H1 (cell line): ENCODE data around the gene RPS3A. TPM values are rescaled to one million over a fixed set of nuclear protein-coding genes. Genes with fewer than 3 reads are reported as not detected.

Source experiments
- CTCF ChIA-PET: fragments of 300-600 bp; sonication (Branson Sonifier 250); formaldehyde crosslinking; loops from one replicate; lab custom pipeline; 2021; ENCODE audit not compliant: partially characterized antibody; lab: Charles Lee
- POLR2A ChIA-PET: fragments of 300-600 bp; sonication (Branson Sonifier 250); formaldehyde crosslinking; loops from one replicate; lab custom pipeline; 2021; ENCODE audit warnings: inconsistent platforms; ENCODE audit not compliant: partially characterized antibody; lab: Charles Lee
- DNase-seq, 2 experiments: peaks; one replicate each; pipeline versions ENCODE4 v3.0.0 to v3.0.0-alpha.2; 2010 to 2022; ENCODE audit warnings: low spot score in 2 of 2, low read depth in 1 of 2, mixed read lengths in 1 of 2
- FAIRE-seq: peaks from 2 replicates; lab custom pipeline; 2011; peaks lifted over from hg19 to GRCh38; lab: Jason Lieb, UNC
- H2AFZ ChIP-seq: 2 replicates; pipeline ENCODE4 v1.8.1; 2012; ENCODE audit warnings: low read length, inconsistent platforms
- H2AK5ac ChIP-seq: 2 replicates; pipeline ENCODE4 v1.6.1; 2013; ENCODE audit warnings: low read depth, low read length
- H2BK120ac ChIP-seq: replicated peaks from 2 replicates; pipeline ENCODE3; 2013; ENCODE audit warnings: low read depth, low read length, inconsistent platforms
- H2BK12ac ChIP-seq: 2 replicates; pipeline ENCODE4 v1.6.1; 2013; ENCODE audit warnings: low read depth, low read length
- H2BK15ac ChIP-seq: 2 replicates; pipeline ENCODE4 v1.6.1; 2013; ENCODE audit warnings: low read length
- H2BK20ac ChIP-seq: 2 replicates; pipeline ENCODE4 v1.6.1; 2013; ENCODE audit warnings: low read length
- H2BK5ac ChIP-seq: 2 replicates; pipeline ENCODE4 v1.6.1; 2013; ENCODE audit warnings: low read depth, low read length
- H3K14ac ChIP-seq: 2 replicates; pipeline ENCODE4 v1.6.1; 2013; ENCODE audit warnings: inconsistent platforms; ENCODE audit not compliant: insufficient read length
- H3K18ac ChIP-seq: 2 replicates; pipeline ENCODE4 v1.6.1; 2013; ENCODE audit warnings: low read length; ENCODE audit errors: extremely low read depth
- H3K23ac ChIP-seq: 2 replicates; pipeline ENCODE4 v1.6.1; 2013; ENCODE audit warnings: inconsistent platforms; ENCODE audit not compliant: insufficient read length
- H3K23me2 ChIP-seq: 2 replicates; pipeline ENCODE4 v1.6.1; 2013; ENCODE audit warnings: low read depth, low read length
- H3K27ac ChIP-seq: 2 replicates; pipeline ENCODE4 v1.6.1; 2011; ENCODE audit warnings: low read depth, low read length, inconsistent platforms
- H3K27me3 ChIP-seq, 4 experiments: replicated peaks in 1 of 4; 1 replicate in 1 of 4; 2 replicates in 3 of 4; pipeline versions ENCODE4 v1.6.1 to v1.8.1; 2011 to 2013; ENCODE audit warnings: low read length in 3 of 4, mild to moderate bottlenecking in 3 of 4, inconsistent platforms in 2 of 4, mixed read lengths in 2 of 4, moderate library complexity in 1 of 4; ENCODE audit not compliant: control insufficient read depth in 3 of 4, insufficient read depth in 3 of 4; ENCODE audit errors: extremely low read depth in 1 of 4
- H3K36me3 ChIP-seq, 4 experiments: 2 replicates each; pipeline versions ENCODE4 v1.6.1 to v1.8.1; 2011 to 2013; ENCODE audit warnings: mild to moderate bottlenecking in 4 of 4, low read length in 3 of 4, moderate library complexity in 2 of 4, control low read depth in 1 of 4, inconsistent platforms in 1 of 4; ENCODE audit not compliant: insufficient read depth in 4 of 4, control insufficient read depth in 2 of 4
- H3K4ac ChIP-seq: replicated peaks from 2 replicates; pipeline ENCODE3; 2013; ENCODE audit warnings: low read length, low read depth, mixed read lengths, inconsistent platforms; ENCODE audit not compliant: insufficient read length
- H3K4me1 ChIP-seq, 4 experiments: replicated peaks in 1 of 4; 1 replicate in 1 of 4; 2 replicates in 3 of 4; pipeline versions ENCODE4 v1.6.1 to v1.8.1; 2011 to 2013; ENCODE audit warnings: low read length in 3 of 4, inconsistent platforms in 2 of 4, mixed read lengths in 1 of 4; ENCODE audit not compliant: insufficient read depth in 4 of 4, control insufficient read depth in 3 of 4
- H3K4me2 ChIP-seq, 2 experiments: 2 replicates each; pipeline versions ENCODE4 v1.6.1 to v1.8.1; 2011 to 2013; ENCODE audit warnings: low read depth in 2 of 2, low read length in 2 of 2, control low read depth in 1 of 2, inconsistent platforms in 1 of 2, mild to moderate bottlenecking in 1 of 2; ENCODE audit not compliant: insufficient read depth in 1 of 2
- H3K4me3 ChIP-seq, 4 experiments: fragments of 200-600, 300-600 bp in 1 of 4; sonication (generic), shearing (Covaris generic), sonication (Bioruptor Twin) in 1 of 4; 2 replicates each; pipeline versions ENCODE4 v1.5.1 to v1.8.1; 2011 to 2016; ENCODE audit warnings: low read length in 4 of 4, low read depth in 3 of 4, control low read depth in 2 of 4, inconsistent platforms in 2 of 4, mild to moderate bottlenecking in 2 of 4, mixed read lengths in 1 of 4, moderate library complexity in 1 of 4; ENCODE audit not compliant: insufficient read depth in 2 of 4; ENCODE audit errors: extremely low read depth in 1 of 4
- H3K56ac ChIP-seq: replicated peaks from 2 replicates; pipeline ENCODE3; 2013; ENCODE audit warnings: low read depth, mild to moderate bottlenecking, mixed read lengths, low read length, inconsistent platforms; ENCODE audit not compliant: insufficient read length
- H3K79me1 ChIP-seq: 2 replicates; pipeline ENCODE4 v1.6.1; 2013; ENCODE audit warnings: low read depth, low read length, control low read depth
- H3K79me2 ChIP-seq, 2 experiments: 2 replicates each; pipeline versions ENCODE4 v1.6.1 to v1.8.1; 2012 to 2013; ENCODE audit warnings: low read length in 2 of 2, mild to moderate bottlenecking in 2 of 2, inconsistent platforms in 1 of 2; ENCODE audit not compliant: insufficient read depth in 2 of 2, control insufficient read depth in 1 of 2
- H3K9ac ChIP-seq, 4 experiments: replicated peaks in 1 of 4; 1 replicate in 1 of 4; 2 replicates in 3 of 4; pipeline versions ENCODE4 v1.6.1 to v1.8.1; 2011 to 2013; ENCODE audit warnings: low read depth in 3 of 4, low read length in 3 of 4, control low read depth in 2 of 4, mild to moderate bottlenecking in 2 of 4, moderate library complexity in 2 of 4, inconsistent platforms in 1 of 4; ENCODE audit errors: extremely low read depth in 1 of 4
- H3K9me3 ChIP-seq, 2 experiments: 2 replicates each; pipeline versions ENCODE4 v1.6.1 to v1.8.1; 2012 to 2013; ENCODE audit warnings: mild to moderate bottlenecking in 2 of 2, moderate library complexity in 2 of 2, control low read depth in 1 of 2, inconsistent platforms in 1 of 2, low read depth in 1 of 2, low read length in 1 of 2, mixed read lengths in 1 of 2; ENCODE audit not compliant: insufficient read depth in 2 of 2
- H4K20me1 ChIP-seq, 2 experiments: replicated peaks in 1 of 2; 2 replicates each; pipeline versions ENCODE3 to v1.8.1; 2011 to 2013; ENCODE audit warnings: inconsistent platforms in 2 of 2, low read length in 2 of 2, mild to moderate bottlenecking in 1 of 2; ENCODE audit not compliant: insufficient read depth in 2 of 2, control insufficient read depth in 1 of 2
- H4K5ac ChIP-seq: 2 replicates; pipeline ENCODE4 v1.6.1; 2013; ENCODE audit warnings: low read length, low read depth, mixed read lengths, inconsistent platforms; ENCODE audit not compliant: insufficient read length
- H4K8ac ChIP-seq: 2 replicates; pipeline ENCODE4 v1.8.0; 2013; ENCODE audit warnings: mild to moderate bottlenecking, moderate library complexity, low read length, inconsistent platforms; ENCODE audit not compliant: insufficient read depth; ENCODE audit errors: extremely low read depth
- H4K91ac ChIP-seq: replicated peaks from 2 replicates; pipeline ENCODE3; 2013; ENCODE audit warnings: low read length, mixed read lengths, inconsistent platforms; ENCODE audit not compliant: insufficient read length
- CHD1 ChIP-seq: IDR thresholded peaks from 2 replicates; pipeline ENCODE4 v1.6.1; 2012; ENCODE audit warnings: low read depth, low read length, improper control_type of control experiment
- POLR2A ChIP-seq, 2 experiments: IDR thresholded peaks; 1 replicate in 1 of 2; 2 replicates in 1 of 2; pipeline ENCODE4 v1.6.1; 2011; ENCODE audit warnings: low read depth in 2 of 2, low read length in 2 of 2, mild to moderate bottlenecking in 2 of 2; ENCODE audit errors: control extremely low read depth in 1 of 2
- POLR2AphosphoS5 ChIP-seq: IDR thresholded peaks from 2 replicates; pipeline ENCODE4 v1.6.1; 2011; ENCODE audit warnings: low read depth, low read length
- TAF7 ChIP-seq: optimal IDR thresholded peaks from 2 replicates; pipeline ENCODE3; 2011; ENCODE audit warnings: low read depth, mild to moderate bottlenecking, inconsistent platforms, low read length, moderate library complexity, borderline replicate concordance
- USF2 ChIP-seq: IDR thresholded peaks from 2 replicates; pipeline ENCODE4 v1.6.1; 2011; ENCODE audit warnings: low read length, improper control_type of control experiment
- WGBS, 2 experiments: shearing (Covaris generic) in 1 of 2; methylation state at CpG; one replicate each; pipeline versions ENCODE4 v1.1.6 to v1.1.7; 2013 to 2015; ENCODE audit warnings: low lambda C conversion rate in 2 of 2, mixed read lengths in 2 of 2, inconsistent platforms in 1 of 2, low coverage in 1 of 2, missing lambda C conversion rate in 1 of 2; ENCODE audit not compliant: insufficient replicate concordance in 2 of 2, insufficient coverage in 1 of 2, insufficient read length in 1 of 2; ENCODE audit errors: extremely low coverage in 1 of 2, missing lambda C conversion rate in 1 of 2; 5-methylcytosine and 5-hydroxymethylcytosine counted together
- polyA plus RNA-seq, 7 experiments: library from polyadenylated mRNA; depleted of rRNA in 3 of 7; stranded (reverse) in 5 of 7; unstranded in 2 of 7; fragments of >200 nt in 5 of 7; fragments of 200-250 nt in 2 of 7; gene quantifications; 1 replicate in 5 of 7; 2 replicates in 1 of 7; 4 replicates in 1 of 7; pipeline versions ENCODE4 v1.2.1 to v1.2.3, GENCODE V29; 2011 to 2013; ENCODE audit warnings: missing spikeins in 2 of 7, mixed read lengths in 2 of 7
- total RNA-seq: library from RNA; stranded (reverse); fragmentation: NEBNext Ultra II Directional; extraction: Animal tissue kit (Norgen Biotek cat#: 25700); gene quantifications from 2 replicates; pipeline ENCODE4 v1.2.1, GENCODE V29; 2021

The RPS3A gene
- total and polyA plus RNA-seq, 2 of the 8 experiments (the other 6 are each of a cell fraction or from before 2014, with no cell fraction given), result 2,162 to 2,822 TPM

DNA sequence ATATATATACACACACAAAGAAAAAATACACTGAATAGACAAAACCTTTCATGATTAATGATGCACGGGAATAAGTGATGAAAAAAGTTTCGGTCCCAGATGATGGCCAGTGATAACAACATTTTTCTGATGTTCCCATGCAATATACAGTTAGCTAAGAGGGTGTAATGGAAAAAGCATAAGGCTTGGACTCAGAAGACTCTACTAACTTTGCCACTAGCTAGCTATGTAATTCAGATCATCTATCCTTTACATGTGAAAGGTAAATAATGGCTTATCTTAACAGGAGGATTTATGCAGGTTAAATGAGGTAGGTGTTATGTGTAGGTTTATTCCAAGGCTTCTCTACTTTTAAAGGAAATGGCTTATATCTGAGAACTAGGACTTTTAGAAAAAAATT is 4.3 kb downstream of the RPS3A start:
- CTCF ChIA-PET, result interaction anchor here (1.3 kb wide), 1 partner anchor 173 kb away, joined by 3 read pairs; no protein-coding TSS in a partner anchor
- H4K5ac ChIP-seq, result no peak overlapping the region
- no peak overlapping the region for H3K23ac ChIP-seq
- peaks cover 6% of the 10 kb centered on the region for H3K23me2 ChIP-seq
- no peak overlapping the region for H2AFZ ChIP-seq
- no peak overlapping the region for H4K8ac ChIP-seq
- no peaks in the 10 kb centered on the region for H3K9me3 ChIP-seq
- H2BK120ac ChIP-seq, result no peak overlapping the region
- H3K27ac ChIP-seq, result no peak overlapping the region
- H3K79me2 ChIP-seq, result peaks cover 15 to 36% of the 10 kb centered on the region in 2 experiments
- H2BK12ac ChIP-seq, result no peak overlapping the region
- FAIRE-seq (no peak), DNase-seq (no peak)
- no peak overlapping the region for H2BK15ac ChIP-seq
- H3K4me2 ChIP-seq, result no peak overlapping the region
- H2AK5ac ChIP-seq, result no peak overlapping the region
- no peak overlapping the region for H3K14ac ChIP-seq
- H3K18ac ChIP-seq, result no peak overlapping the region
- H4K91ac ChIP-seq, result no peak overlapping the region
- H3K27me3 ChIP-seq, result no peaks in the 10 kb centered on the region
- no peaks in the 10 kb centered on the region for H3K79me1 ChIP-seq
- peaks cover 12 to 19% of the 10 kb centered on the region in 2 experiments for H4K20me1 ChIP-seq
- H3K4me1 ChIP-seq, result peaks cover 0 to 1% (median 0%) of the 10 kb centered on the region in 4 experiments; a peak in 1 of 7 replicates
- 91% methylated on average over 2 of the region's 2 CpGs; no CpG with 5 or more reads in 1 of the 2 experiments for WGBS, 2 experiments
- no peak overlapping the region for H3K4ac ChIP-seq
- no peak overlapping the region for H2BK20ac ChIP-seq
- H3K56ac ChIP-seq, result no peak overlapping the region
- H2BK5ac ChIP-seq, result no peak overlapping the region
- H3K36me3 ChIP-seq, result peaks cover 33 to 83% (median 68%) of the 10 kb centered on the region in 4 experiments
- H3K4me3 ChIP-seq, result no peak overlapping the region
- H3K9ac ChIP-seq, result no peak overlapping the region
- POLR2A ChIA-PET, result interaction anchor here (9.1 kb wide), 1 partner anchor 11 kb away, joined by 145 read pairs; no protein-coding TSS in a partner anchor
- TF ChIP-seq CHD1, result no peak
- TF ChIP-seq POLR2A (IDR thresholded peaks at IDR 0.05; ENCODE audit: control extremely low read depth in 1 of 2, low read depth in 2 of 2, low read length in 2 of 2), result 0 out of 3 replicates have a peak, but pooled peaks of 1 of the 2 experiments have one; percentile 35
- 0 out of 2 replicates have a peak, but pooled peaks have one; percentile 9 for TF ChIP-seq POLR2AphosphoS5
- TF ChIP-seq TAF7, result no peak
- TF ChIP-seq USF2, result no peak
